Neural cell (in vitro differentiated cells): Measurements from ENCODE around the gene FHOD3. TPM values are rescaled to one million over a fixed set of nuclear protein-coding genes. Genes with fewer than 3 reads are reported as not detected.

Experiments
- H2AFZ ChIP-seq: fragments of 200-600, 300-800 bp; sonication (generic), shearing (Covaris generic); 2 replicates; pipeline ENCODE4 v1.6.0; 2014; ENCODE audit warnings: low read depth, mild to moderate bottlenecking, antibody characterized with exemption, low read length, moderate library complexity
- H3F3A ChIP-seq: fragments of 200-600 bp; shearing (Covaris generic); 2 replicates; pipeline ENCODE4 v1.6.1; 2016; ENCODE audit warnings: mild to moderate bottlenecking, moderate library complexity, mixed read lengths, antibody characterized with exemption, low read length; ENCODE audit not compliant: insufficient read depth, poor library complexity, severe bottlenecking
- H3K27ac ChIP-seq: fragments of 200-600, 300-800 bp; sonication (generic), shearing (Covaris generic); 2 replicates; pipeline ENCODE4 v1.5.1; 2014; ENCODE audit warnings: mild to moderate bottlenecking, low read length, moderate library complexity
- H3K27me3 ChIP-seq: fragments of 300-800, 200-600 bp; sonication (generic), shearing (Covaris generic); 2 replicates; pipeline ENCODE4 v1.6.0; 2014; ENCODE audit warnings: mild to moderate bottlenecking, low read depth, low read length, moderate library complexity; ENCODE audit not compliant: insufficient read depth
- H3K36me3 ChIP-seq: fragments of 300-800, 200-600 bp; sonication (generic), shearing (Covaris generic); 2 replicates; pipeline ENCODE4 v1.5.1; 2014; ENCODE audit warnings: mild to moderate bottlenecking, antibody characterized with exemption, low read length, moderate library complexity; ENCODE audit not compliant: insufficient read depth
- H3K4me2 ChIP-seq: fragments of 300-800, 200-600 bp; sonication (generic), shearing (Covaris generic); 2 replicates; pipeline ENCODE4 v1.6.0; 2014; ENCODE audit warnings: mild to moderate bottlenecking, low read length
- H3K4me3 ChIP-seq: fragments of 300-800, 200-600 bp; sonication (generic), shearing (Covaris generic); 2 replicates; pipeline ENCODE4 v1.5.1; 2014; ENCODE audit warnings: mild to moderate bottlenecking, low read length, moderate library complexity
- H3K79me2 ChIP-seq: fragments of 200-600 bp; shearing (Covaris generic); replicated peaks from 2 replicates; pipeline ENCODE4 v1.6.0; 2014; ENCODE audit warnings: mild to moderate bottlenecking, low read length, moderate library complexity; ENCODE audit not compliant: insufficient read depth
- H3K9ac ChIP-seq: fragments of 300-800, 200-600 bp; sonication (generic), shearing (Covaris generic); 2 replicates; pipeline ENCODE4 v1.6.1; 2016; ENCODE audit warnings: mild to moderate bottlenecking, low read length, mixed read lengths
- H3K9me2 ChIP-seq: fragments of 200-600 bp; shearing (Covaris generic); 2 replicates; pipeline ENCODE4 v1.6.1; 2016; ENCODE audit warnings: mild to moderate bottlenecking, low read length, mixed read lengths; ENCODE audit not compliant: insufficient read depth
- H3K9me3 ChIP-seq: fragments of 200-600, 300-800 bp; sonication (generic), shearing (Covaris generic); 2 replicates; pipeline ENCODE4 v1.6.1; 2016; ENCODE audit warnings: mild to moderate bottlenecking, mixed run types, low read length, moderate library complexity, mixed read lengths
- H4K20me1 ChIP-seq: fragments of 200-600 bp; shearing (Covaris generic); 2 replicates; pipeline ENCODE4 v1.6.1; 2016; ENCODE audit warnings: mild to moderate bottlenecking, mixed run types; ENCODE audit not compliant: insufficient read depth
- CTCF ChIP-seq: fragments of 450-650 bp; IDR thresholded peaks from 2 replicates; pipeline ENCODE4 v1.5.1; 2014; ENCODE audit warnings: antibody characterized with exemption, mild to moderate bottlenecking, moderate library complexity; ENCODE audit not compliant: poor library complexity, severe bottlenecking
- EP300 ChIP-seq: fragments of 450-650 bp; conservative IDR thresholded peaks from 2 replicates; pipeline ENCODE4 v1.6.1; 2014; ENCODE audit warnings: antibody characterized with exemption, mild to moderate bottlenecking, moderate library complexity; ENCODE audit not compliant: poor library complexity, severe bottlenecking
- EZH2 ChIP-seq: fragments of 200-600, 300-800 bp; shearing (Covaris generic), sonication (generic); IDR thresholded peaks from 2 replicates; pipeline ENCODE4 v1.6.1; 2014; ENCODE audit warnings: antibody characterized with exemption, low read length, borderline replicate concordance, mild to moderate bottlenecking; ENCODE audit not compliant: insufficient read depth, poor library complexity, severe bottlenecking
- MXI1 ChIP-seq: fragments of 450-650 bp; conservative IDR thresholded peaks from 2 replicates; pipeline ENCODE4 v1.6.1; 2014; ENCODE audit warnings: antibody characterized with exemption, mild to moderate bottlenecking; ENCODE audit not compliant: poor library complexity, severe bottlenecking
- POLR2AphosphoS5 ChIP-seq: IDR thresholded peaks from 2 replicates; pipeline ENCODE4 v1.6.1; 2012
- RAD21 ChIP-seq: fragments of 450-650 bp; conservative IDR thresholded peaks from 2 replicates; pipeline ENCODE4 v1.6.1; 2014; ENCODE audit warnings: antibody characterized with exemption, mild to moderate bottlenecking, moderate library complexity
- REST ChIP-seq: IDR thresholded peaks from 2 replicates; pipeline ENCODE4 v1.6.1; 2012; ENCODE audit warnings: borderline replicate concordance
- SMC3 ChIP-seq: fragments of 450-650 bp; conservative IDR thresholded peaks from 2 replicates; pipeline ENCODE4 v1.6.1; 2014; ENCODE audit warnings: antibody characterized with exemption, mild to moderate bottlenecking, moderate library complexity; ENCODE audit not compliant: poor library complexity
- TAF1 ChIP-seq: IDR thresholded peaks from 2 replicates; pipeline ENCODE4 v1.6.1; 2012; ENCODE audit warnings: low read depth
- polyA plus RNA-seq: library from polyadenylated mRNA; depleted of rRNA; stranded (reverse); fragments of >200 nt; gene quantifications from 2 replicates; pipeline ENCODE4 v1.2.3, GENCODE V29; 2014

Gene FHOD3
- polyA plus RNA-seq, 1 donor from 2014 or later: 19.4 TPM

- Histone ChIP-seq H3K27me3 (no peaks in the 10 kb centered on the region), H3K36me3 (no peaks in the 10 kb centered on the region), H3K9me2 (no peaks in the 10 kb centered on the region), H3K27ac (no peak overlapping the region), H3K9me3 (no peaks in the 10 kb centered on the region), H3K79me2 (no peaks in the 10 kb centered on the region), H3K9ac (no peak overlapping the region), H2AFZ (no peak overlapping the region), H3F3A (no peaks in the 10 kb centered on the region), H3K4me2 (no peak overlapping the region), H3K4me3 (no peak overlapping the region), H4K20me1 (no peaks in the 10 kb centered on the region)
- TF ChIP-seq SMC3 (no peak), RAD21 (no peak), POLR2AphosphoS5 (no peak), EP300 (no peak)
Measured at GRCh38 chr18:36693931-36694620, 396.6 kb downstream of the FHOD3 start.

DNA sequence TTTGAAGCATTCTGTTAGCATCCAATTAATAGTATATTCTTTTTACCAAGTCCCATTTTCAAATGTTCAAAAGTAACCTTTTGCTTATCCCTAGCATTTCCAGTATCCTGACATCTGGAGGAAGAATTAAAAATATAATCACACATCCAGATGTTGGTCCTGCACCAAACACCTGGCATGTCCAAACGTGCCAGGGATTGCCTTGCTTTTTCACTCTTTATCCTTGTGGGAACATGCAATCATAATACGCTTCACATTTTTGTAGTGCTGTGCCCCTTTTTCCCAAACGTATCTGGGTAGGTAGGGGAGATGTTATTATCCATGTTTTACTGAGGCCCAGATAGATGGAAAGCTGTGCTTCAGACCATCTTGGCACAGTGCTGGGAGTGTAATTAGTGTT is 398.3 kb downstream of the FHOD3 start:
- Histone ChIP-seq H3K79me2 (no peaks in the 10 kb centered on the region), H3K27me3 (no peaks in the 10 kb centered on the region), H3K9me3 (no peaks in the 10 kb centered on the region), H3K9me2 (no peaks in the 10 kb centered on the region), H3F3A (no peaks in the 10 kb centered on the region), H3K4me2 (no peak overlapping the region), H2AFZ (no peak overlapping the region), H3K9ac (no peak overlapping the region), H3K4me3 (no peak overlapping the region), H4K20me1 (no peaks in the 10 kb centered on the region), H3K27ac (no peak overlapping the region), H3K36me3 (no peaks in the 10 kb centered on the region)
- no peak for TF ChIP-seq POLR2AphosphoS5
- no peak for TF ChIP-seq CTCF
- TF ChIP-seq EP300: no peak
- TF ChIP-seq SMC3: no peak
- no peak for TF ChIP-seq EZH2
- no peak for TF ChIP-seq REST
- no peak for TF ChIP-seq MXI1
- no peak for TF ChIP-seq RAD21
- TF ChIP-seq TAF1: no peak
